ENCODE results near the gene TCN2.
A peak's percentile ranks its signal among the peaks of the same experiment; 100 is the strongest.
"Not testable (repeated sequence)": the region's sequence is repeated elsewhere in the genome, so short reads cannot be mapped to it uniquely, and the experiment has no call there.

The TCN2 gene

GRCh38 chr22:30650508-30651116 lies 43.6 kb downstream of the TCN2 start:
- no peak for DNase-seq

DNA sequence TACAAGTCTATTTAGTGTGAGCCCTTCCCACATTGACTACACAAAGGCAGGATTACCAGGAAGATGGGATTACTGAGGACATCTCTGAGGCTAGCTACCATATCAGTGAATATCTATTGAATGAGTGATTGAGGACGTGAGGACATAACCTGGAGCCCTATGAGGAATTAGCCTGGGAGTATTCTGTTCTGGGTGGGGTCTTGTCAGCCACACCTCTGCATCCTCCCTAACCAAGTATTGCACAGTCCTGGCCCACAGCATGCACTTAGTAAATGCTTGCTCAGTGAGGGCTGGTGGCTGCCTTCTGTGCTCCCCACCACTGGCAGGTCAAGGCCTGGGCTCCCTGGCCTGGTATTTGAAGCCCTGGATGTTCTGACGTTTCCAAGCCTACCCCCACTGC lies 45.9 kb downstream of the TCN2 start:
- DNase-seq, result no peak

DNA sequence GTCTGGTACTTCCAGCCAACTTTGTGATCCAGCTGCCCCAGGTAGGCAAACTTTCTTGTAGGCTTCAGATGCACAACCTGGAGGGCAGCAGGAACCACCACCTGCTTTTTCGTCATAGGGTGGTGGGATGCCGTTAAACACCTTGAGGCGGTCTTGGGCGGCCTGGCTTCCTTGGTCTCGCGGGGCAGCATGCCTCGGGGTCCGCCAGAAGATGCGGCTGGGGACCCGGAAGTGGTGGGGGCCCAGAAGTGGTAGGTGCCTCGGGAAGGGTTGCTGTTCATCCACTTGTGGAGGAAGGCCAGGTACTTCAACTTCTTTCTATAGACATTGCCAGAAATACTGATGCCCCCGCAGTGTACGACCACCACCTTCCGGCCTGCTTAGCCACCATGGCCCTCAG lies 47.4 kb downstream of the TCN2 start:
- no peak for DNase-seq

GRCh38 chr22:30655532-30655931 lies 48.6 kb downstream of the TCN2 start:
- DNase-seq, result no peak

GRCh38 chr22:30662040-30662439 lies 55.1 kb downstream of the TCN2 start:
- no peak for DNase-seq

DNA sequence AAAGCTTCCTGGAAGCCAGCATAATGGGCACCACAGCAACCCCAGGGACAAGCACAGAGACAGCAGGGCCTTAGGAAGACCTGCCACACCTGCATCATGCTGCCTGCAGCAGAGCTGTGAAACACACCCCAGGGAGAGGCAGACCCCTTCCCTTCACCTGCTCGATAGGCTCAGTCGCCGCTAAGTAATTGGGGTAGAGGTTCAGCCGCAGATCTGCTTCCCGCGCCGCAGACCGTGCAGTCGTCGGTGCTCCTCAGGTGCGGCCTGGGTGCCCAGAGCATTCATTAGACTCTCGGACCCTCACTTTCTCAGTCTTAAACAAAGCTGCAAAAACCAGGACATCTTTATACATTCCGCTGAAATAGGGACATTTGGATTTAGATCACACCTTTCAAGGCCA lies 57.8 kb downstream of the TCN2 start:
- DNase-seq, result no peak

- DNase-seq, result no peak
Measured at GRCh38 chr22:30665266-30665665, 58.3 kb downstream of the TCN2 start.

- DNase-seq, result no peak
Measured at GRCh38 chr22:30665786-30666185, 58.8 kb downstream of the TCN2 start.

DNA sequence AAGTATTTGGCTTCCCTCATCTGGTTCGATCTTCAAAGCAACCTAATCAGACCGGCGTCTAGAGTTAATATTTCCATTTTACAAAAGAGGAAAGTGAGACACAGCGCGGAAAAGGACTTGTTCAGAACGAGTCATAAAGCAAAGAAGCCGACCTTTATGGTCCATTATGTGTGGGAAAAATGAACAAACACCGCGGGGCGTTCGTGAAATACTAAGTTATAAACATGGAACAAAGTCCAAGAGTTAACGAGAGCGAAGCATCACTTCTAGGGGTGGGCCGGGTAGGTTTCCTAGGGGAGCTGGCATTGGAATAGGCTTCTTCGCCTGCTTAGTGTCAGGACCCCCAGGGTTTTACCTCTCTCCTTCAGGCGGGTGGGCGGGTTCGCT lies 60.1 kb downstream of the TCN2 start:
- no peak for DNase-seq

GRCh38 chr22:30667494-30668385 lies 60.8 kb downstream of the TCN2 start, which contains the start of gene DUSP18:
Gene DUSP18, minus strand, starts transcription at chr22:30667875. Its CDS starts 3,872 bp downstream, at chr22:30664003.
- DNase-seq, result peak; percentile 82

DNA sequence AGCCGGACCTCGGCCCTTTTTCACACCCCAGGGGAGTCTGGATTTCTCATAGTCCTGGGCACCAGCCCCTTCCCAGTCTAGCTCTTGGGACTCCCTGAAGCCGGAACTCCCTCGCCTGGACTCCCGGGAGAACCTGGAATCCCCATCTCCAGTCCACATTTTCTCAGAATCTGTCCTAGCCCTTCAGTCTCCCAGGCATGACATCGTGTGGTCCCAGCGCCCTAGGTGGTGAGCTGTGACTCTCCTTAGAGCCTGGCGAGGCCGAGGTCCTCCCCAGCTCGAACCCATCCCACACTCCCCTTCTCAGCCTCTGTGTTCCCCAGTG lies 61.4 kb downstream of the TCN2 start:
- DNase-seq, result no peak

DNA sequence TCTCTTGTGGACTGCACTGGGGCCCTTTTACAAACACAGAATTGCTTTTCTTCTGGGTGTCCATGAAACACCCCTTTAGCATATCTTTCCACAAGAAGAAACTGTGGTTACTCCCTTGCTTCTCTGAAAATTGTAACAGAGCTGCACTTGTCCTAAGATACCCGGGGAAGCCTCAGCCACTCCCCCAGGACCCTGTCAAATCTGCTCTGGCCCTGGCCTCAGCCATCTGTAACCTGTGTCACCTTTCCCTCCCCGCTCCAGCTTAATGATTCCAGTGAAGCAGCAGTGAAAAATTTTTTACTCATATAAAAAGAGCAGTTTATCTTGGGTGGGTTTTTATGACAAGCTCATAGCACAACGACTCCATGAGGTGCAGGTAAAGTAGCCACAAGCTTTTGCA lies 64.1 kb downstream of the TCN2 start:
- DNase-seq, result no peak

- DNase-seq, result no peak
Measured at GRCh38 chr22:30673136-30673535, 66.2 kb downstream of the TCN2 start.

- DNase-seq, result no peak
Measured at GRCh38 chr22:30674482-30674881, 67.5 kb downstream of the TCN2 start.

- DNase-seq, result peak; percentile 56
Measured at GRCh38 chr22:30675436-30675835, 68.5 kb downstream of the TCN2 start.

GRCh38 chr22:30676565-30676964 lies 69.6 kb downstream of the TCN2 start:
- DNase-seq, result not testable (repeated sequence)
